Measurements from ENCODE around the gene PNLDC1. TPM values are rescaled to one million over a fixed set of nuclear protein-coding genes. Genes with fewer than 3 reads are reported as not detected.

Gene PNLDC1
- total RNA-seq: 0.07 TPM in 1 of 2 replicates, not detected in the other

GRCh38 chr6:159800141-159800865 lies at the start of gene PNLDC1:
TSS of gene PNLDC1 (plus strand) at chr6:159800276. CDS start at chr6:159800308, 32 bp downstream.

GRCh38 chr6:159761873-159762680 lies 38.0 kb upstream of the PNLDC1 start, which contains the start of gene ACAT2:
TSS of gene ACAT2 (plus strand) at chr6:159762045. CDS start at chr6:159762088, 43 bp downstream.

GRCh38 chr6:159789377-159790148 lies 10.5 kb upstream of the PNLDC1 start, which contains the start of gene TCP1:
TSS of gene TCP1 (minus strand) at chr6:159789602. CDS start at chr6:159789468, 134 bp downstream.

GRCh38 chr6:159790149-159790955 lies 9.7 kb upstream of the PNLDC1 start, which contains the start of gene MRPL18:
TSS of gene MRPL18 (plus strand) at chr6:159790467. CDS start at chr6:159790588, 121 bp downstream.

Other genes with a start within 250 kb of the PNLDC1 start
- 54.0 and 532 TPM in 2 replicates for gene SOD2, start 107.0 kb upstream of the PNLDC1 start, total RNA-seq
- 124 and 138 TPM in 2 replicates for gene WTAP, start 72.8 kb upstream of the PNLDC1 start, total RNA-seq
- gene ACAT2, start 38.2 kb upstream of the PNLDC1 start, total RNA-seq: 20.4 and 34.2 TPM in 2 replicates
- 203 and 281 TPM in 2 replicates for gene TCP1, start 10.7 kb upstream of the PNLDC1 start, total RNA-seq
- 59.2 and 94.3 TPM in 2 replicates for gene MRPL18, start 9.8 kb upstream of the PNLDC1 start, total RNA-seq
- gene MAS1, start 90.7 kb downstream of the PNLDC1 start, total RNA-seq: not detected in 2 replicates
- 271 and 478 TPM in 2 replicates for gene IGF2R, start 168.8 kb downstream of the PNLDC1 start, total RNA-seq

Data from nasal cavity respiratory epithelium epithelial cell of viscerocranial mucosa (primary cell).